HG03066 (cell line): Measurements from ENCODE around the gene MEOX2.

Source experiments
- ATAC-seq: cut with Tn5 transposase; IDR thresholded peaks from one replicate; pipeline ENCODE4 v1.9.1; 2021; ENCODE audit warnings: low read depth; ENCODE audit not compliant: unreplicated experiment

The MEOX2 gene

GRCh38 chr7:15681631-15682030 lies 4.9 kb downstream of the MEOX2 start:
- ATAC-seq: no peak

GRCh38 chr7:15681186-15681585 lies 5.3 kb downstream of the MEOX2 start:
- no peak for ATAC-seq

GRCh38 chr7:15680446-15680845 lies 6.0 kb downstream of the MEOX2 start:
- no peak for ATAC-seq

- no peak for ATAC-seq
Observed at GRCh38 chr7:15679306-15679705, 7.2 kb downstream of the MEOX2 start.

GRCh38 chr7:15678653-15679052 lies 7.8 kb downstream of the MEOX2 start:
- ATAC-seq: no peak

- ATAC-seq: no peak
Observed at GRCh38 chr7:15675379-15675778, 11.1 kb downstream of the MEOX2 start.

DNA sequence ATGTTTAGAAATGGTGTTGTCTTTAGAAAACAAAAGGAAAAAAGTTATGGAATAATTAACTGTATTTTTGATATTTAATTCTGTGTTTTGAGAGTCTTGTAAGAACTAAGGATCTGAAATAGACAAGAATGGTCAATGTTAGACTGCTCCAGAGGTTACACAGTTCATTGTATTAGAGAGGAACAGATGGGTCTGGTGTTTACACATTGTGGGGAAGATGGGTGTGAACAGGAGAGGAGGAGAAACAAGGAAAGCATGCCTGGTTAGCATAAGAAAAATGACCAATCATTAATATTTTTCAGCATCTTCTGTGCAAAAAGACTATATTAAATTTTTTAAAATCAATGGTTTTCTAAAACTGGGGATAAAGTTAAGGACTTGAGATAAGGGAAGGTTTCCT lies 11.9 kb downstream of the MEOX2 start:
- no peak for ATAC-seq

- ATAC-seq: no peak
Observed at GRCh38 chr7:15669443-15670090, 16.9 kb downstream of the MEOX2 start.

DNA sequence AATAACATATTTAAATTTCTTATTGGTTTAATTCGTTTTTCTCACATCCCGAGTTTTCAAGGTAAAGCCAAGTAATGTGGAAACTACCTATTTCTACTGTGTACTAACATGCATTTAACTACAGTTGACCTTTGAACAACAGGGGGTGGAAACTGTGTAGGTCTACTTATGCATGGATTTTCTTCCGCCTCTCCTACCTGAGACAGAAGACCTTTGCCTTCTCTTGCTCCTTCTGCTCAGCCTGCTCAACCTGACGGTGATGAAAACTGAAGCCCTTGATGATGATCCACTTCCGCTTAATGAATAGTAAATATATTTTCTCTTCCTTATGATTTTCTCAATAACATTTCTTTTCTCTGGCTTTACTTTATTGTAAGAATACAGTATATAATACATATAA lies 18.5 kb downstream of the MEOX2 start:
- no peak for ATAC-seq

DNA sequence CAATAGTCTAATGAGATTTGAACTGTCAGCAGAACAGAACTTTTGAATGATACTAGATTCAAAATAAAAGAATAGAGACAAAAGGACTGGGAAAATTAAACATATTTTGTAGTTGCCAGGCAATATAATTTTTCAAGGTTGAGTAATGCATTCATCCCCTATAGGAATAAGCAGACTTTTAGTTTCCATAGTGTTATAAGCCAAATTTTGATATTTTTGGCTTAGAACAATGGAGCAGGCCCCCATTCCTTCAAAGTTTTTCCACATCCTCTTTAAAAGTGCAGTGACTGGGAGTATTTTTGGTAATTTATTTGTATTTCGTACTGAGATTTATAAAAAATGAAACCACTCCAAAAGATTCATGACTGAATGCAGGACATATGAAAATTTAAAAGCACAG lies 24.0 kb downstream of the MEOX2 start:
- no peak for ATAC-seq

DNA sequence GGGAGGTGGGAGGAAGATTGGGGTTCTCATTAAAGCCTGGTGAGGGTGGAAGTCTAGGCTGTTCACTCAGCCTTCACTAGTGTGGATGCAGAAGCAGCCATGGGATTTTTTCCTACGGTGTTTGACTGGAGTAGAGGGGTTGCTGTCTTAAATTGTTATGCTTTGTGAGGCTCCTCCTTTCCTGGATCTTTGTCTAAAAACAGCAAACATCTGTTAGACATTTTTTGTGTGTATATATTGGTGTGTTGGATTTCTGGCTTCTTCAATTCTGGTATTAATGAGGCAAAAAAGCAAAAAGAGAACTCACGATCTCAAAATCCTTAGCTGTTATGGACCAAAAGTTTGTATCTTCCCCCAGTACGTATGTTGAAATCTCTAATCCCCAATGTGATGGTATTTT lies 28.2 kb downstream of the MEOX2 start:
- no peak for ATAC-seq

DNA sequence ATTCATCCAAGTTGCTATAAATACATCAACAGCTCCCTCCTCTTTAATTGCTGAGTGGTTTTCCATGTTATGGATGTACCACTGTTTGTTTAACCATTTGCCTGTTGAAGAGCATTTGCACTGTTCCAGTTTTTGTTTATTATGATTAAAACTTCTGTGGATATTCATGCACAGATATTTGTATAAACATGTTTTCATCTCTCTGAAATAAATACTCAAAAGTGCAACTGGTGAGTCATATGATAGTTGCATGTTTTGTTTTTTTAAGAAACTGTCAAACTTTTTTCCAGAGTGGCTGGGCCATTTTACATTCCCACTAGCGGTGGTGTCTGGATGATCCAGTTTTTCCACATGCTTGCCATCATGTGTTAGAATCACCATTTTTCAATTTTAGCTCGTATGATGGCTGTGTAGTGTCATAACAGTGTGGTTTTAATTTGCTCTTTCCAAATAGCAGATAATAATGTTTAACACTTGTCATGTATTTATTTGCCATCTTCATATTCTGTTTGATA lies 33.6 kb downstream of the MEOX2 start:
- ATAC-seq: no peak

DNA sequence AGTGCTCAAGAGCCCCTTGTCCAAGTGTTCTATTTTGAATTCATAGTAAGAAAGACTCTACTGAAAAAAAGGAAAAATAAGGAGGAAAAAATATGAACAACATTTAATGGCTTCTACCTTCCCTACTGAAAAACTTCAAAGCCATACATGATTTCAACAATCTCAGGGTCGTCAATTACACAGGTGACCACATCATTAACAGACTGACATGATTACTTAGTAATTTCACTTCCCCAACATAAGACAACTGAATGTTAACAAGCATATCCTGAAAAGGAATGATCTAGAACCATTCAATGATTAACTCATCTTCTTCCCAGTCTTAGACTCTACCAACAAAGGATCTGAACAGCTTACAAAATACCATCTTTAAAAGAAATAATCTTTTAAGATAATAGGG lies 34.8 kb downstream of the MEOX2 start:
- no peak for ATAC-seq

DNA sequence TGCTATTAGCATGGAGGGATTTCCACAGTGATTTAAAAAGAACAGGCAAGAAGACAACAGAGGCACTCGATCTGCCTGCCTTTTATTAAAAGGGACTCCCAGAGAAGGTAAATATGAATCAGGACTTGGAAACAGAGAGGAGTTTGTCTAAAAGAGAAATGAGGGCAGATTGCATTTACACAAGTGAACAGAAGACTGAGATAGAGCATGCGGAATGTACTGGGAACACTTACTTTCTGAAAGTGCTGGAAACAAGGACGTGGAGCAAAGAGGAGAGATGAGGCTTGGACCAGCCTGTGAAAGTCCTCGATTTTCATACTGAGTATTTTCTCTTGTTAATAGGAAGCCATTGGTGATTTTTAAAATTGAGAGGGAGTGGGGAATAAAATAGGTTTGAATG lies 35.7 kb downstream of the MEOX2 start:
- ATAC-seq: no peak

DNA sequence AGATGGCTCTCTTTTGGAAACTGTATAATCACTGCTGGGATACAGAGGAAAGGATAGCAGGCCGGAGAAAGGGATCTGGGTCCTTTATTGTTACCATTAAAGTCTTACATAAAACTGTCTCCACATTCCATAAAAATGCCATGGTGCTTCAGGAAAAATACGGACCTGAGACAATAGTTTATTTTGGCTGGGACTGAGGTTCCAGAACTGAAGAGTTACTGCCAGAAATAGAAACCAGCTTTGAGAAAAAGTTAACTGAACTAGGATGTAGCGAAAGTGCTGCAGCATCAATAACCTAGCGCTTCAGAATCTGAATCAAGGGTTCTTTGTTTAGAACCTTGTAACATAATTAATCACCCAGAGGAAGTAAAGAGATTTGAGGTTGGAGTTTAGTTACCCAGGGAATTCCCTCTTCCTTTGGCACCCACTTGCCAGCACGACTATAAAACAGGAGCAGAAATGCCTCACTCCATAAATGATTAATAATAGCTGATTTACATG lies 38.0 kb downstream of the MEOX2 start:
- ATAC-seq: no peak

DNA sequence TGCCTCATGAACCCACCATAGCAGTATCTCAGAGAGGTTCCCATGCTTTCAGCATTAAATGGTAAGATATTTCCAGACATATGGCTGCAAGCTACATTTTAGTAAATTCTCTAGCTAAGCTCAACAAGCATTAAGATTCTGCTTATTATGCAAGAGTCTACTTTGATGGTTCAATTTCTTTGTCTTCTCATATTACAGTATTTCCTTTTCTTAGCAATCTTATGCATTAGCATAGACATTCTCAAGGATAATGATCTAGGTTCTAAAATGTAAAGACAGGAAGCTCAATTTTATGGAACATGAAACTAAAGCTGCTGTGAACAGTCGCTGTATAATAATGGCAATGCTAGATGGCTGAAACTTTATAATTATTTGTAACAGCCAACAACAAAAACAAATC lies 39.2 kb downstream of the MEOX2 start:
- no peak for ATAC-seq

DNA sequence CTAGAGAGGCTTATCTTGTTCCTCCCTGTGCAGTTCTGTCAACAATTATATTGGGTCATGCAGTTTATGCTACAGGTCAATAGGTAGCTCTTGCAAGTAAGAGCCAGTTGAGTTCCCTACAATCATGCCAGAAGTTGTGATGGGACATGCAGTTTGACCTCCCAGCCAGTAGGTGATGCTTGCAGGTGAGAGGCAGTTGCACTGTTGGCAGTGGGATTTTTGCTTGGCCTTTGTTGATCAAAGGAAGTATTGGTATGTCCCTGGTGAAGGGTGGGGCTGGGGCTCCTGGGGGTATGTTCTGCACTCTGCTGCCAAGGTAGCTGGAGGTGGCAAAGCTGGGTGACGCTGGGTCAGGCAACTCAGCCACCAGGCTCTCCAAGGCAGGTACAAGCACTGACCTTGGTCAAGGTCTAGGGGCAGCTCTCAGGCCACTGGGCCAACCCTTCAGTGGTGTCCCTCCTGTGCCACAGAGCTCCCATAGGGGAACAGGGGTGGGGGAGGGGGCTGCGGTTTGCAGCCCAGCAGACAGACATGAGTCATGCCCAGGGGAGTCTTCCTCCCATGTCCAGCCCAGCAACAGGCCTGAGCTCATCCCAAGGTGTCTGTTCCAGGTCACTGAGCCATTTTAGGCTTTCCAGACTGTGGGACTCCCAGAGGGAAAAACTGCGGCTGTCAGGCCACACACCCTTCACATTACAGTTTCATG lies 43.3 kb downstream of the MEOX2 start:
- no peak for ATAC-seq

- no peak for ATAC-seq
Observed at GRCh38 chr7:15628876-15629275, 57.6 kb downstream of the MEOX2 start.

GRCh38 chr7:15626041-15626440 lies 60.4 kb downstream of the MEOX2 start:
- ATAC-seq: no peak

DNA sequence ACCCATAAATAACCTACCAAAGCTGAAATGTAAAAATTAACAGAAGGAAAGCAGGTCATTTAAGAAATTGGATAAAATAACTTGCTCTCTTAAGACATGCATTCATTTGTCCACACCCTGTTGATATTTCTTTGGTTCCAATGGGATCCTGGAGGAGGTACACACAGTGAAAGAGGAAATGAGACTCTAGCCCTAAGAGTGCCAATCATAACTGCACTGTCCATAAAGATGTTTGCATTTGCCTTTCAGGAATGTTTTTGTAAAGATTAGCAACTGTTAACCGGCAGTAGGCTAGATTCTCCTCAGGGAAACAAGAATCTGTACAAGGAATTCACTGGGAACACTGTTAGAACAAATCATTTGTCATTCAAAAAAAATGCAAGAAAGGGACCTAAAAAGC lies 61.0 kb downstream of the MEOX2 start:
- ATAC-seq: no peak

GRCh38 chr7:15621468-15621867 lies 65.0 kb downstream of the MEOX2 start:
- no peak for ATAC-seq
